Sigmoid colon (tissue), 4 donors: ENCODE data around the gene FBXW12.

Experiments used
- EP300 ChIP-seq, 4 donors: sonication (generic); formaldehyde crosslinking; IDR thresholded peaks; one replicate each; pipeline ENCODE4 v1.6.1; 2017; ENCODE audit warnings: antibody characterized with exemption in 4 of 4
- POLR2A ChIP-seq, 2 donors: fragments of 450-650 bp; IDR thresholded peaks; one replicate each; pipeline ENCODE4 v1.6.1; 2016; ENCODE audit warnings: antibody characterized with exemption in 2 of 2, mild to moderate bottlenecking in 2 of 2, moderate library complexity in 2 of 2
- POLR2AphosphoS5 ChIP-seq, 4 donors: sonication (generic); formaldehyde crosslinking; IDR thresholded peaks; one replicate each; pipeline ENCODE4 v1.6.1; 2017; ENCODE audit warnings: antibody characterized with exemption in 4 of 4
- TF ChIP-seq, protein P1 (sequence below), 4 experiments: fragments of 450-650 bp in 3 of 4; fragments of 200-600 bp in 1 of 4; IDR thresholded peaks; one replicate each; pipeline ENCODE4 v1.5.1; 2016 to 2019; ENCODE audit warnings: antibody characterized with exemption in 4 of 4, mild to moderate bottlenecking in 3 of 4, moderate library complexity in 2 of 4

DNA sequence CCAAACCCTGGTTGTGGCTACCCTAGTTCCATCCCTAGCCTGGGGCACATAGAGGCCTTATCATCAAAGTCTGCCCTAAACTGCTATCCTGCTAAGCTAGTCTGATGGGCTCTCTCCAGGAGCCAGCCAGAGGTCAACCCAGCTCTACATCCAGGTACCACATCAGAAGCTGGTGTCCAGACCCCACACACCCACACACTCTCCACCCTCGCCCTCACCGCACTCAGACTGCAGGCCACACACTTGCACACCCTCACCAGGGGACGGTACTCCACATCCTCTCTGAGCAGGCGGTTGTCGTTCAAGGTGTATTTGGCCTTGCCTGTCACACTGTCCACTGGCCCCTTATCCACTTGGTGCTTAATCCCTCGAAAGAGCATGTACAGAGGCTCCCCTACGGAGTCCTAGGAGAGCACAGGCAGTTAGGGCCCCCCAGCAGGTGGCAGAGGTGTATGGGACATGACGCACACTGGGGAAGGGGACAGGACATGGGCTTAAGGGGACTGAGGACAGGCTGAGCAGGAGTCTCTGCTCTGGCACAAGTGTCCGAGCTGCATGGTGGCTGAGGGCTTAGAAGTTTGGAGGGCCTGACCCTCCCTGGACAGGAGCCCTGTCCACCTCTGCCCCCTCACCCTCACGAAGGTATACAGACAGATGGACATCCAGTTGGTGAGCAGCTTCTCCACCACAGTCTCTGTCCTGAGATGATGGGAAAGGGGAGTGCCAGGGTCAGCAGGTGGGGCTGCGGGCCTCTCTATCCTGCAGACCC is 39.8 kb downstream of the FBXW12 start:
- TF ChIP-seq, protein P1, sequence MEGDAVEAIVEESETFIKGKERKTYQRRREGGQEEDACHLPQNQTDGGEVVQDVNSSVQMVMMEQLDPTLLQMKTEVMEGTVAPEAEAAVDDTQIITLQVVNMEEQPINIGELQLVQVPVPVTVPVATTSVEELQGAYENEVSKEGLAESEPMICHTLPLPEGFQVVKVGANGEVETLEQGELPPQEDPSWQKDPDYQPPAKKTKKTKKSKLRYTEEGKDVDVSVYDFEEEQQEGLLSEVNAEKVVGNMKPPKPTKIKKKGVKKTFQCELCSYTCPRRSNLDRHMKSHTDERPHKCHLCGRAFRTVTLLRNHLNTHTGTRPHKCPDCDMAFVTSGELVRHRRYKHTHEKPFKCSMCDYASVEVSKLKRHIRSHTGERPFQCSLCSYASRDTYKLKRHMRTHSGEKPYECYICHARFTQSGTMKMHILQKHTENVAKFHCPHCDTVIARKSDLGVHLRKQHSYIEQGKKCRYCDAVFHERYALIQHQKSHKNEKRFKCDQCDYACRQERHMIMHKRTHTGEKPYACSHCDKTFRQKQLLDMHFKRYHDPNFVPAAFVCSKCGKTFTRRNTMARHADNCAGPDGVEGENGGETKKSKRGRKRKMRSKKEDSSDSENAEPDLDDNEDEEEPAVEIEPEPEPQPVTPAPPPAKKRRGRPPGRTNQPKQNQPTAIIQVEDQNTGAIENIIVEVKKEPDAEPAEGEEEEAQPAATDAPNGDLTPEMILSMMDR (IDR thresholded peaks at IDR 0.05) = no peak
- TF ChIP-seq POLR2AphosphoS5 (IDR thresholded peaks at IDR 0.05) (no peak), POLR2A (IDR thresholded peaks at IDR 0.05) (no peak), EP300 (IDR thresholded peaks at IDR 0.05) (no peak)
